K562 treated with DMSO at 1 percent for 48 hours (cell line): Measurements from ENCODE around the gene ZKSCAN3. TPM values are rescaled to one million over a fixed set of nuclear protein-coding genes. Genes with fewer than 3 reads are reported as not detected.

ENCODE experiments used
- total RNA-seq: library from RNA; unstranded; fragments of 300-600 nt; gene quantifications from 2 replicates; pipeline ENCODE4 v1.2.3, GENCODE V29; 2022; ENCODE audit warnings: low replicate concordance; ENCODE audit errors: extremely low read depth

Gene ZKSCAN3
- total RNA-seq: not detected in 2 replicates

DNA sequence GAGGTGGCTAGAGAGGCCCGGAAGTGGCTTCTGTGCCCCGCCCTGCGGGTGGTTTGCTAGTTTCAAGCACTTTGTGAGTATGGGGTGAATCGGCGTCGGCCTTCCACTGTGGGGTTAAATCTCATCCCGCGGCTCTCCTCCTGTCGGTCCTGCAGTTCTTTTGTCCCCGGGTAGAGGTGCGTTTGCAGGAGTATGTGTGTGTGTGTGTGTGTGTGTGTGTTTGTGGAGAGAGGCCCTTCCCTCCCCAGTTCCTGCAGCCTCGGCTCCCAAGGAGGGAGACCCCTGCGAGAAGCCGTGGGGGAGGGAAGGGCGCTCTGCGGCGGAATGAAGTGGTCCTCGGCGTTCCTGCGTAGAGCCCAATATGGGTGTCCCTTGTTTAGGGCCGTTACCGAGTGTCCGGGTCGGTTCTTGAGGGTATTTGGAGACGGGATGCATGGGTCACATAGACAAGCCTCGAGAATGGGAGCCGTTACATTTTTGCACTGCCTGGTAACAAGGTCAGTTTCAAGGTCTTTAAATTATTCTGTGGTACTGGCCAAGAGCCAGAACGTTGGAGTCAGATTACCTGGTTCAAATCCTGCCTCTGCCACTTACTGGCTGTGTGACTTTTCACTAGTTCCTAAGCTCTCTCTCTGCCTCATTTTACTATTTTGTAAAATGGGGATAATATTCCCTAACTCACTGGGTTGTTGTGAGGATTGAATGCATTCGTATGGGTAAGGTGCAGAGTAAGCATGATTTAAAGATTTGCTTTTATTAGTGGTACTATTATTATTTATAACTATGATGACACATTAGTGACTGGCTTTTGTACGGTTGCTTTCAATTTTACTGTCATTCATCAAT is at the start of gene ZKSCAN3:
TSS of gene ZKSCAN3 (plus strand) at position 56 of the 846 bp plus-strand sequence. CDS start 9,640 bp downstream, outside the sequence.

GRCh38 chr6:28335564-28336283 is 14.0 kb upstream of the ZKSCAN3 start, which contains the start of gene ZSCAN31:
Gene ZSCAN31 (minus strand): TSS chr6:28336148. CDS start chr6:28329683, 6,465 bp downstream.

GRCh38 chr6:28399350-28400121 is 49.8 kb downstream of the ZKSCAN3 start, which contains the start of gene ZSCAN12:
Gene ZSCAN12 (minus strand): TSS chr6:28399747. CDS start chr6:28398405, 1,342 bp downstream.

Other genes starting within 250 kb of the ZKSCAN3 start
- not detected in 2 replicates for gene ZSCAN16, start 225.3 kb upstream of the ZKSCAN3 start, total RNA-seq
- not detected in 2 replicates for gene ZKSCAN8, start 208.1 kb upstream of the ZKSCAN3 start, total RNA-seq
- not detected in 2 replicates for gene ZSCAN9, start 124.7 kb upstream of the ZKSCAN3 start, total RNA-seq
- gene ZKSCAN4, start 97.7 kb upstream of the ZKSCAN3 start, total RNA-seq: not detected in 2 replicates
- gene NKAPL, start 90.7 kb upstream of the ZKSCAN3 start, total RNA-seq: not detected in 2 replicates
- gene ZSCAN26, start 82.8 kb upstream of the ZKSCAN3 start, total RNA-seq: not detected in 2 replicates
- not detected in 2 replicates for gene PGBD1, start 68.4 kb upstream of the ZKSCAN3 start, total RNA-seq
- not detected in 2 replicates for gene ZSCAN31, start 13.8 kb upstream of the ZKSCAN3 start, total RNA-seq
- gene ZSCAN12, start 49.8 kb downstream of the ZKSCAN3 start, total RNA-seq: not detected in 2 replicates
- gene ZSCAN23, start 93.5 kb downstream of the ZKSCAN3 start, total RNA-seq: not detected in 2 replicates
- not detected in 2 replicates for gene GPX6, start 165.8 kb downstream of the ZKSCAN3 start, total RNA-seq
- gene GPX5, start 175.9 kb downstream of the ZKSCAN3 start, total RNA-seq: not detected in 2 replicates